GM12878 (cell line): ENCODE data around the gene CTDP1. TPM values are rescaled to one million over a fixed set of nuclear protein-coding genes. Genes with fewer than 3 reads are reported as not detected.

Experiments
- ATAC-seq: fragments of 200-7000 bp; cut with Tn5 transposase; 3 replicates; pipeline ENCODE4 v1.9.1; 2020; ENCODE audit warnings: mild to moderate bottlenecking, moderate library complexity
- BruUV-seq: library from RNA; stranded (reverse); fragments of 400-500 nt; replicated peaks from 2 replicates; lab custom pipeline; 2021; lab: Mats Ljungman, UMichigan
- CTCF ChIA-PET: fragments of 300-600 bp; sonication (Branson Sonifier 250); formaldehyde crosslinking; extraction: SDS; loops from one replicate; lab custom pipeline; 2021; ENCODE audit warnings: inconsistent platforms; lab: Yijun Ruan, JAX
- POLR2A ChIA-PET: fragments of 350-600 bp; formaldehyde crosslinking; extraction: SDS; loops from one replicate; lab custom pipeline; 2021; ENCODE audit warnings: inconsistent platforms; lab: Charles Lee
- RAD21 ChIA-PET: fragments of 300-600 bp; sonication (Branson Sonifier 250); formaldehyde crosslinking; loops from one replicate; lab custom pipeline; 2023; ENCODE audit warnings: antibody characterized with exemption; ENCODE audit not compliant: unreplicated experiment; lab: Charles Lee
- SMC1A ChIA-PET: fragments of 300-600 bp; sonication (Branson Sonifier 250); formaldehyde crosslinking; loops from one replicate; lab custom pipeline; 2023; ENCODE audit not compliant: unreplicated experiment, uncharacterized antibody; lab: Charles Lee
- DNase-seq: peaks from one replicate; pipeline ENCODE4 v3.0.0-alpha.2; 2011; ENCODE audit warnings: low read depth, low spot score
- FAIRE-seq: peaks from 3 replicates; lab custom pipeline; 2011; peaks lifted over from hg19 to GRCh38; lab: Jason Lieb, UNC
- H2AFZ ChIP-seq: 2 replicates; pipeline ENCODE4 v1.6.0; 2011; ENCODE audit warnings: low read depth, low read length, control low read depth; ENCODE audit not compliant: control insufficient read depth
- H3K27ac ChIP-seq: 2 replicates; pipeline ENCODE4 v1.5.1; 2011; ENCODE audit warnings: control low read depth; ENCODE audit not compliant: control insufficient read depth, insufficient read depth
- H3K27me3 ChIP-seq, 2 experiments: replicated peaks in 1 of 2; 2 replicates each; pipeline versions ENCODE4 v1.6.0 to v1.6.1; 2011; ENCODE audit warnings: low read length in 1 of 2; ENCODE audit not compliant: control insufficient read depth in 2 of 2, insufficient read depth in 2 of 2
- H3K36me3 ChIP-seq, 2 experiments: 2 replicates each; pipeline ENCODE4 v1.5.1; 2011; ENCODE audit warnings: low read length in 1 of 2; ENCODE audit not compliant: control insufficient read depth in 2 of 2, insufficient read depth in 2 of 2
- H3K4me1 ChIP-seq: 2 replicates; pipeline ENCODE4 v1.6.1; 2011; ENCODE audit warnings: mild to moderate bottlenecking, low read length, moderate library complexity, mixed read lengths; ENCODE audit not compliant: control insufficient read depth, insufficient read depth
- H3K4me2 ChIP-seq: 2 replicates; pipeline ENCODE4 v1.6.0; 2011; ENCODE audit warnings: control low read depth; ENCODE audit not compliant: control insufficient read depth, insufficient read depth
- H3K4me3 ChIP-seq: fragments of 200-600 bp; sonication (generic); 2 replicates; pipeline ENCODE4 v1.5.1; 2016
- H3K79me2 ChIP-seq: 2 replicates; pipeline ENCODE4 v1.6.0; 2011; ENCODE audit warnings: low read length; ENCODE audit not compliant: control insufficient read depth, insufficient read depth
- H3K9ac ChIP-seq: 2 replicates; pipeline ENCODE4 v1.8.0; 2011; ENCODE audit warnings: low read length, control low read depth, mixed read lengths; ENCODE audit not compliant: control insufficient read depth, insufficient read depth
- H3K9me3 ChIP-seq: replicated peaks from 3 replicates; pipeline ENCODE4 v1.5.1; 2011; ENCODE audit warnings: mild to moderate bottlenecking, low read length; ENCODE audit not compliant: control insufficient read depth, insufficient read depth
- H4K20me1 ChIP-seq: 2 replicates; pipeline ENCODE4 v1.6.0; 2011; ENCODE audit not compliant: control insufficient read depth, insufficient read depth
- NKRF ChIP-seq: fragments of 450-650 bp; conservative IDR thresholded peaks from 2 replicates; pipeline ENCODE4 v1.6.1; 2017; ENCODE audit warnings: mild to moderate bottlenecking, moderate library complexity
- PRDM15 ChIP-seq: fragments of 450-650 bp; formaldehyde crosslinking; IDR thresholded peaks from 2 replicates; pipeline ENCODE4 v1.4.0; 2020; ENCODE audit warnings: mild to moderate bottlenecking, moderate library complexity
- WGBS: methylation state at CpG from one replicate; pipeline ENCODE4 v1.1.6; 2016; ENCODE audit warnings: low lambda C conversion rate; ENCODE audit not compliant: insufficient replicate concordance, insufficient coverage; ENCODE audit errors: missing lambda C conversion rate; 5-methylcytosine and 5-hydroxymethylcytosine counted together
- in situ Hi-C: fragments of 300-500 bp; cut with MboI; formaldehyde crosslinking; loops from 9 replicates; pipeline ENCODE4 v1.14.3; 2018; ENCODE audit warnings: mixed read lengths
- intact Hi-C: fragments of 100-400 bp; cut with micrococcal nuclease; formaldehyde crosslinking; loops from one replicate; pipeline ENCODE4 v1.14.2; 2022; ENCODE audit not compliant: unreplicated experiment
- polyA plus RNA-seq, 11 experiments: library from polyadenylated mRNA; depleted of rRNA in 4 of 11; unstranded in 6 of 11; stranded (reverse) in 5 of 11; fragments of >200 nt; fragmentation: Nextera tagmentation in 4 of 11; fragmentation: Illumina TruSeq in 1 of 11; extraction: Ambion mirVana in 4 of 11; extraction: Trizol in 1 of 11; gene quantifications; 1 replicate in 1 of 11; 2 replicates in 10 of 11; pipeline versions ENCODE4 v1.2.1 to v1.2.3, GENCODE V29; 2011 to 2016; ENCODE audit warnings: inconsistent platforms in 2 of 11, missing spikeins in 2 of 11, low read depth in 1 of 11
- total RNA-seq, 4 experiments: library from RNA; depleted of rRNA in 3 of 4; stranded (reverse); fragments of >200 nt in 3 of 4; fragmentation: Illumina TruSeq in 1 of 4; extraction: Trizol in 1 of 4; gene quantifications; 2 replicates each; pipeline versions ENCODE4 v1.2.1 to v1.2.3, GENCODE V29; 2013 to 2021

CTDP1 gene
- total and polyA plus RNA-seq, 10 of the 15 experiments (the other 5 are each of a cell fraction or from before 2014, with no cell fraction given), result 0.32 to 31.3 (median 8.8) TPM

GRCh38 chr18:79662439-79662838 is 17.2 kb upstream of the CTDP1 start:
- H3K4me3 ChIP-seq, result no peak overlapping the region
- no peak overlapping the region for H3K4me2 ChIP-seq
- no peaks in the 10 kb centered on the region for H4K20me1 ChIP-seq
- no peaks in the 10 kb centered on the region for H3K4me1 ChIP-seq
- no peak for ATAC-seq
- FAIRE-seq, result no peak
- no peaks in the 10 kb centered on the region for H3K36me3 ChIP-seq
- no peak overlapping the region for H3K27ac ChIP-seq
- TF ChIP-seq PRDM15 (CRISPR knock-in tag) (no peak), NKRF (no peak)
- WGBS, result 48% methylated on average over 1 of the region's 1 CpG
- ChIA-PET CTCF (no interaction called here), RAD21 (no interaction called here), POLR2A (no interaction called here), SMC1A (no interaction called here)
- intact Hi-C loops, result no loop called here
- no peak for DNase-seq
- H3K27me3 ChIP-seq, result no peaks in the 10 kb centered on the region; a peak in 2 of 4 replicates
- in situ Hi-C loops, result no loop called here
- BruUV-seq, result no TSS peak
- H3K79me2 ChIP-seq, result no peaks in the 10 kb centered on the region
- no peaks in the 10 kb centered on the region for H3K9me3 ChIP-seq
- no peak overlapping the region for H3K9ac ChIP-seq
- no peak overlapping the region for H2AFZ ChIP-seq
